GM06990 (cell line): Measurements from ENCODE around the gene KRTAP9-8.
"Not testable (repeated sequence)": the region's sequence is repeated elsewhere in the genome, so short reads cannot be mapped to it uniquely, and the experiment has no call there.

ENCODE experiments used
- DNase-seq: peaks from one replicate; pipeline ENCODE4 v3.0.0-alpha.2; 2011; ENCODE audit not compliant: insufficient read length; ENCODE audit errors: extremely low read depth
- H3K27me3 ChIP-seq: replicated peaks from 2 replicates; pipeline ENCODE4 v1.6.0; 2011; ENCODE audit warnings: low read length; ENCODE audit not compliant: control insufficient read depth, insufficient read depth
- H3K36me3 ChIP-seq: 2 replicates; pipeline ENCODE4 v1.5.1; 2011; ENCODE audit warnings: low read length; ENCODE audit not compliant: control insufficient read depth, insufficient read depth
- H3K4me3 ChIP-seq: replicated peaks from 2 replicates; pipeline ENCODE4 v1.5.1; 2011; ENCODE audit warnings: low read depth, mild to moderate bottlenecking, control low read depth, low read length
- TF ChIP-seq, protein P1 (sequence below): IDR thresholded peaks from 2 replicates; pipeline ENCODE4 v1.5.1; 2011; ENCODE audit warnings: low read length, control low read depth, mild to moderate bottlenecking, inconsistent platforms; ENCODE audit not compliant: insufficient read depth, poor library complexity, severe bottlenecking

Gene KRTAP9-8

DNA sequence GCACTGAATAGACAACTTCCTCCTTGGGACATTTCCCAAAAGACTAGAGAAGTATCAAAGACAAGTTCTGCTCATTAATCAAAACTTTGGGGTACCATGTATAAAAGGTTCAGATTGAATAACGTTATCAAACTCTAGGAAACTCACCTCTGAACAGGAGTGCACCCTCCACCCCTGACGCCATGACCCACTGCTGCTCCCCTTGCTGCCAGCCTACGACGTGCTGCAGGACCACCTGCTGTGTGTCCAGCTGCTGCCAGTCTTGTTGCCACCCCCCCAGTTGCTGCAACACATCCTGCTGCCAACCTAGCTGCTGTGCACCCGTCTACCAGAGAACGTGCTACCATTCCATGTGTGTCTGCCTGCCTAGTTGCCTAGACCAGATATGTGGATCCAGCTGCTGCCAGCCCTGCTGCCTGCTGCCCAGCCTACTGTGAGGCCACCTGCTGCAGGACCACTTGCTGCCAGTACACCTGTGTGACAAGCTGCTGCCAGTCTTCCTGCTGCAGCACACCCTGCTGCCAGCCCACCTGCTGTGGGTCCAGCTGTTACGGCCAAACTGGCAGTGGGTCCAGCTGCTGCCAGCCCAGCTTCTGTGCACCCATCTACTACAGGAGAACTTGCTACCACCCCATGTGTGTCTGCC, 25.2 kb upstream of the KRTAP9-8 start:
- TF ChIP-seq, protein P1, sequence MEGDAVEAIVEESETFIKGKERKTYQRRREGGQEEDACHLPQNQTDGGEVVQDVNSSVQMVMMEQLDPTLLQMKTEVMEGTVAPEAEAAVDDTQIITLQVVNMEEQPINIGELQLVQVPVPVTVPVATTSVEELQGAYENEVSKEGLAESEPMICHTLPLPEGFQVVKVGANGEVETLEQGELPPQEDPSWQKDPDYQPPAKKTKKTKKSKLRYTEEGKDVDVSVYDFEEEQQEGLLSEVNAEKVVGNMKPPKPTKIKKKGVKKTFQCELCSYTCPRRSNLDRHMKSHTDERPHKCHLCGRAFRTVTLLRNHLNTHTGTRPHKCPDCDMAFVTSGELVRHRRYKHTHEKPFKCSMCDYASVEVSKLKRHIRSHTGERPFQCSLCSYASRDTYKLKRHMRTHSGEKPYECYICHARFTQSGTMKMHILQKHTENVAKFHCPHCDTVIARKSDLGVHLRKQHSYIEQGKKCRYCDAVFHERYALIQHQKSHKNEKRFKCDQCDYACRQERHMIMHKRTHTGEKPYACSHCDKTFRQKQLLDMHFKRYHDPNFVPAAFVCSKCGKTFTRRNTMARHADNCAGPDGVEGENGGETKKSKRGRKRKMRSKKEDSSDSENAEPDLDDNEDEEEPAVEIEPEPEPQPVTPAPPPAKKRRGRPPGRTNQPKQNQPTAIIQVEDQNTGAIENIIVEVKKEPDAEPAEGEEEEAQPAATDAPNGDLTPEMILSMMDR: no peak
- DNase-seq: no peak
- H3K36me3 ChIP-seq: no peaks in the 10 kb centered on the region
- H3K27me3 ChIP-seq: no peaks in the 10 kb centered on the region
- no peak overlapping the region for H3K4me3 ChIP-seq

DNA sequence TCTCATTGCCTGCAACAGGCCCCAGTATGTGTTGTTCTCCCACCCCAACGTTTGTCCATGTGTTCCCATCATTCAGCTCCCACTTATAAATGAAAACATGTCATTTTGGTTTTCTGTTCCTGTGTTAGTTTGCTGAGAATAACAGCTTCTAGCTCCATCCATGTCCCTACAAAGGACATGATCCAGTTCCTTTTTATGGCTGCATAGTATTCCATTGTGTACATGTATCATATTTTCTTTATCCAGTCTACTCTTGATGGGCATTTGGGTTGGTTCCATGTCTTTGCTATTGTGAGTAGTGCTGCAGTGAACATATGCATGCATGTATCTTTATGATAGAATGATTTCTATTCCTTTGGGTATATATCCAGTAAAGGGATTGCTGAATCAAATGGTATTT, 22.1 kb upstream of the KRTAP9-8 start:
- H3K27me3 ChIP-seq: no peaks in the 10 kb centered on the region
- no peaks in the 10 kb centered on the region for H3K36me3 ChIP-seq
- H3K4me3 ChIP-seq: no peak overlapping the region
- no peak for DNase-seq
- TF ChIP-seq, protein P1: no peak

DNA sequence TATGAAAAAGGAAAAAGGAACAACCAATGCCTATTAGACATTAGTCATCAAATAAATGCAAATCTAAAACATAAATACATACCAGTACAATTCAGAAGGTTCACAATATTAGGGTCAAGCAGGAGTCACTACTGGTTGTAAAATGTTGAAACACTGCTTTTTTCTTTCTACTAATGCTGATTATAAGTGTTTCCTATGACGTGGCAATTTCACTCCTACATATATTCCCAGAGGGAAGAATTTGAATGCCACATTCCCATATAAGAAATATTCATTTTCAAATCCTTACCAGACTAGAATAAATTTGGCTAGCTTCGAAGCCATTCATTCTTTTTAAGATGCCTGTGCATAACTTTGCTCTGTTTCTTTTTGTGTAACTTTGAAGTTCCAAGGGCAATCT, 14.0 kb upstream of the KRTAP9-8 start:
- no peak for DNase-seq
- TF ChIP-seq, protein P1: no peak
- H3K4me3 ChIP-seq: no peak overlapping the region
- no peaks in the 10 kb centered on the region for H3K27me3 ChIP-seq
- H3K36me3 ChIP-seq: no peaks in the 10 kb centered on the region

DNA sequence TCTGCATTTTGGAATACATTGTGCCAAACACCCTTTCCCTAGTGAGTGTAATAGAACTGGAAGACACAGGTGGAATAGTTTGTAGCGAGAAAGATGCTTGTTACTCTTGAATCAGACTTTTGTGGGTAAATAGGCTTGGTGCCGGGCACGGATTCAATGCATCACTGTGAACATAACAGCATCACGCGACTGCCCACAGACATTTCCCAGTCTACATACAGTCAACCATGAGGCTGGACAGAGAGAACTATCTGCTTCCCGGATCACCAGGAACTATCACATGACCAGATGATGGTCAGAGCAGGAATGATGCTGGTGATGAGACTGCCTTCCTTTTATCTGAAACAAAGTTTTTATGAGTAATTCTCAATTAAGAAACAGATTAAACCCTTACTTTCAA, 11.7 kb upstream of the KRTAP9-8 start:
- no peak overlapping the region for H3K4me3 ChIP-seq
- H3K27me3 ChIP-seq: no peaks in the 10 kb centered on the region
- H3K36me3 ChIP-seq: no peaks in the 10 kb centered on the region
- no peak for DNase-seq
- TF ChIP-seq, protein P1: no peak

DNA sequence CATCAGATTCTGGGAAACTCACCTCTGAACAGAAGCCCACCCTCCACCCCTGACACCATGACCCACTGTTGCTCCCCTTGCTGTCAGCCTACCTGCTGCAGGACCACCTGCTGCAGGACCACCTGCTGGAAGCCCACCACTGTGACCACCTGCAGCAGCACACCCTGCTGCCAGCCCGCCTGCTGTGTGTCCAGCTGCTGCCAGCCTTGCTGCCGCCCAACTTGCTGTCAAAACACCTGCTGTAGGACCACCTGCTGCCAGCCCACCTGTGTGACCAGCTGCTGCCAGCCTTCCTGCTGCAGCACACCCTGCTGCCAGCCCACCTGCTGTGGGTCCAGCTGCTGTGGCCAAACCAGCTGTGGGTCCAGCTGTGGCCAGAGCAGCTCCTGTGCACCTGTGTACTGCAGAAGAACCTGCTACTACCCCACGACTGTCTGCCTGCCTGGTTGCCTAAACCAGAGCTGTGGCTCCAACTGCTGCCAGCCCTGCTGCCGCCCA, 11.2 kb upstream of the KRTAP9-8 start, which contains the start of gene KRTAP9-2:
TSS of gene KRTAP9-2 (plus strand) at position 51 of the 498 bp plus-strand sequence. CDS start at position 58, 7 bp downstream.
- H3K27me3 ChIP-seq, H3K4me3 ChIP-seq, H3K36me3 ChIP-seq, DNase-seq: not testable (repeated sequence)

DNA sequence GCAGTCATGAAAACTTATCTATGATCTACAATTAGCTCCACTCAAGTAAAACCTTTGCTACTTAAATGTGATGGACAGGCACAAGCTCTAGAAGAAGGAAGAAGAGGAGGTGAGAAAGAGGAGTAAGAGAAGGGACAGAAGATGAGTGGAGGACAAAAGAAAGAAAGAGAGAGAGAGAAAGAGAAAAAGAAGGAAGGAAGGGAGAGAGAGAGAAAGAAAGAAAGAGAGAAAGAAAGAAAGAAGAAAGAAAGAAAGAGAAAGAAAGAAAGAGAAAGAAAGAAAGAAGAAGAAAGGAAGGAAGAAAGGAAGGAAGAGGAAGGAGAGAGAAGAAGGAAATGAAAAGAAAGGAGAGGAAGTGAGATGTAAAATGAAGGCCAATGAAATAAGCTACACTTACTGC, 7.7 kb upstream of the KRTAP9-8 start:
- Histone ChIP-seq H3K4me3 (no peak overlapping the region), H3K36me3 (no peaks in the 10 kb centered on the region), H3K27me3 (no peaks in the 10 kb centered on the region)
- TF ChIP-seq, protein P1: no peak
- DNase-seq: no peak
